CD4-positive, alpha-beta T cell (primary cell): ENCODE data around the gene ERI3. TPM values are rescaled to one million over a fixed set of nuclear protein-coding genes. Genes with fewer than 3 reads are reported as not detected.

Source experiments
- ATAC-seq: fragments of 200-7000 bp; cut with Tn5 transposase; one replicate; pipeline ENCODE4 v1.10.0; 2022; ENCODE audit warnings: mild to moderate bottlenecking; ENCODE audit not compliant: poor library complexity
- CTCF ChIA-PET: fragments of 350-600 bp; sonication (Branson Sonifier 250); formaldehyde crosslinking; loops from one replicate; lab custom pipeline; 2021; ENCODE audit warnings: antibody characterized with exemption, inconsistent platforms; lab: Charles Lee
- POLR2A ChIA-PET: fragments of 350-600 bp; sonication (Branson Sonifier 250); formaldehyde crosslinking; loops from one replicate; lab custom pipeline; 2021; ENCODE audit warnings: antibody characterized with exemption, inconsistent platforms; lab: Charles Lee
- DNase-seq, 14 experiments: peaks; one replicate each; pipeline ENCODE4 v3.0.0-alpha.2; 2013 to 2020; ENCODE audit warnings: mixed read lengths in 2 of 14
- H3K27ac ChIP-seq, 2 donors: one replicate each; pipeline versions ENCODE4 v1.5.1 to v1.7.0; 2013; ENCODE audit warnings: low read length in 2 of 2, low read depth in 1 of 2, mild to moderate bottlenecking in 1 of 2
- H3K27me3 ChIP-seq, 2 experiments: 1 replicate in 1 of 2; 2 replicates in 1 of 2; pipeline versions ENCODE4 v1.6.1 to v1.7.0; 2013; ENCODE audit warnings: low read length in 2 of 2, control low read depth in 1 of 2, mild to moderate bottlenecking in 1 of 2, moderate library complexity in 1 of 2; ENCODE audit not compliant: insufficient read depth in 2 of 2, control insufficient read depth in 1 of 2
- H3K36me3 ChIP-seq: one replicate; pipeline ENCODE4 v1.6.1; 2013; ENCODE audit warnings: low read length, control low read depth; ENCODE audit not compliant: insufficient read depth
- H3K4me1 ChIP-seq: one replicate; pipeline ENCODE4 v1.6.1; 2013; ENCODE audit warnings: low read length, control low read depth; ENCODE audit not compliant: insufficient read depth
- H3K4me3 ChIP-seq: one replicate; pipeline ENCODE4 v1.5.1; 2013; ENCODE audit warnings: mild to moderate bottlenecking, low read length, moderate library complexity
- H3K9me3 ChIP-seq, 2 experiments: 1 replicate in 1 of 2; 2 replicates in 1 of 2; pipeline versions ENCODE4 v1.6.1 to v1.7.0; 2013; ENCODE audit warnings: low read length in 2 of 2, mild to moderate bottlenecking in 2 of 2, control low read depth in 1 of 2, moderate library complexity in 1 of 2; ENCODE audit not compliant: control insufficient read depth in 1 of 2, insufficient read depth in 1 of 2
- H3K27ac Mint-ChIP-seq: one replicate; pipeline ENCODE4 v1.8.0; 2020; ENCODE audit warnings: mixed read lengths
- H3K27me3 Mint-ChIP-seq: one replicate; pipeline ENCODE4 v1.8.0; 2021; ENCODE audit warnings: mixed read lengths
- H3K36me3 Mint-ChIP-seq: one replicate; pipeline ENCODE4 v1.8.0; 2021; ENCODE audit warnings: low read depth, mixed read lengths
- H3K4me1 Mint-ChIP-seq: one replicate; pipeline ENCODE4 v1.8.0; 2021; ENCODE audit warnings: low read depth, mixed read lengths
- H3K4me3 Mint-ChIP-seq: one replicate; pipeline ENCODE4 v1.8.0; 2020; ENCODE audit warnings: mild to moderate bottlenecking, mixed read lengths
- H3K9me3 Mint-ChIP-seq: one replicate; pipeline ENCODE4 v1.8.0; 2020; ENCODE audit warnings: mixed read lengths
- intact Hi-C, 2 experiments: fragments of 100-400 bp; cut with DNase I in 1 of 2; cut with micrococcal nuclease in 1 of 2; formaldehyde crosslinking; loops; one replicate each; pipeline versions ENCODE4 v1.15.1 to v1.9.0; 2023 to 2025; cut with DNase I, micrococcal nuclease
- total RNA-seq, 174 experiments: library from RNA in 2 of 174; stranded (reverse) in 2 of 174; gene quantifications; one replicate each; pipeline ENCODE4 v1.2.3 and lab custom pipeline; 2021 to 2026
- TF ChIP-seq, protein P1 (sequence below): fragments of 200-600 bp; IDR thresholded peaks from one replicate; pipeline ENCODE4 v1.8.0; 2022; ENCODE audit warnings: antibody characterized with exemption, mild to moderate bottlenecking

The ERI3 gene
- total RNA-seq, 2 experiments from 2014 or later: 19.7 to 20.7 TPM

GRCh38 chr1:44296806-44297205, 58.3 kb downstream of the ERI3 start:
- POLR2A ChIA-PET: no interaction called here
- H3K36me3 Mint-ChIP-seq: peaks cover 72% of the 10 kb centered on the region
- no peak overlapping the region for H3K4me3 Mint-ChIP-seq
- intact Hi-C loops: no loop called here
- H3K27me3 Mint-ChIP-seq: no peaks in the 10 kb centered on the region
- H3K27ac Mint-ChIP-seq: no peak overlapping the region
- H3K4me1 ChIP-seq: no peaks in the 10 kb centered on the region
- no peaks in the 10 kb centered on the region for H3K9me3 Mint-ChIP-seq
- H3K9me3 ChIP-seq: no peaks in the 10 kb centered on the region
- H3K4me1 Mint-ChIP-seq: no peaks in the 10 kb centered on the region
- TF ChIP-seq, protein P1, sequence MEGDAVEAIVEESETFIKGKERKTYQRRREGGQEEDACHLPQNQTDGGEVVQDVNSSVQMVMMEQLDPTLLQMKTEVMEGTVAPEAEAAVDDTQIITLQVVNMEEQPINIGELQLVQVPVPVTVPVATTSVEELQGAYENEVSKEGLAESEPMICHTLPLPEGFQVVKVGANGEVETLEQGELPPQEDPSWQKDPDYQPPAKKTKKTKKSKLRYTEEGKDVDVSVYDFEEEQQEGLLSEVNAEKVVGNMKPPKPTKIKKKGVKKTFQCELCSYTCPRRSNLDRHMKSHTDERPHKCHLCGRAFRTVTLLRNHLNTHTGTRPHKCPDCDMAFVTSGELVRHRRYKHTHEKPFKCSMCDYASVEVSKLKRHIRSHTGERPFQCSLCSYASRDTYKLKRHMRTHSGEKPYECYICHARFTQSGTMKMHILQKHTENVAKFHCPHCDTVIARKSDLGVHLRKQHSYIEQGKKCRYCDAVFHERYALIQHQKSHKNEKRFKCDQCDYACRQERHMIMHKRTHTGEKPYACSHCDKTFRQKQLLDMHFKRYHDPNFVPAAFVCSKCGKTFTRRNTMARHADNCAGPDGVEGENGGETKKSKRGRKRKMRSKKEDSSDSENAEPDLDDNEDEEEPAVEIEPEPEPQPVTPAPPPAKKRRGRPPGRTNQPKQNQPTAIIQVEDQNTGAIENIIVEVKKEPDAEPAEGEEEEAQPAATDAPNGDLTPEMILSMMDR: no peak
- no peaks in the 10 kb centered on the region for H3K27me3 ChIP-seq
- CTCF ChIA-PET: no interaction called here
- DNase-seq (no peak), ATAC-seq (no peak)
- peaks cover 40% of the 10 kb centered on the region for H3K36me3 ChIP-seq
- H3K4me3 ChIP-seq: no peak overlapping the region
- H3K27ac ChIP-seq: no peak overlapping the region

GRCh38 chr1:44296086-44296485, 59.0 kb downstream of the ERI3 start:
- H3K9me3 Mint-ChIP-seq: no peaks in the 10 kb centered on the region
- POLR2A ChIA-PET: no interaction called here
- no peaks in the 10 kb centered on the region for H3K4me1 Mint-ChIP-seq
- peaks cover 72% of the 10 kb centered on the region for H3K36me3 Mint-ChIP-seq
- H3K27ac Mint-ChIP-seq: no peak overlapping the region
- H3K27me3 Mint-ChIP-seq: no peaks in the 10 kb centered on the region
- CTCF ChIA-PET: no interaction called here
- ATAC-seq (no peak), DNase-seq (no peak)
- Histone ChIP-seq H3K27ac (no peak overlapping the region), H3K9me3 (no peaks in the 10 kb centered on the region), H3K4me3 (no peak overlapping the region), H3K36me3 (peaks cover 40% of the 10 kb centered on the region), H3K4me1 (no peaks in the 10 kb centered on the region), H3K27me3 (no peaks in the 10 kb centered on the region)
- intact Hi-C loops: no loop called here
- TF ChIP-seq, protein P1: no peak
- no peak overlapping the region for H3K4me3 Mint-ChIP-seq

DNA sequence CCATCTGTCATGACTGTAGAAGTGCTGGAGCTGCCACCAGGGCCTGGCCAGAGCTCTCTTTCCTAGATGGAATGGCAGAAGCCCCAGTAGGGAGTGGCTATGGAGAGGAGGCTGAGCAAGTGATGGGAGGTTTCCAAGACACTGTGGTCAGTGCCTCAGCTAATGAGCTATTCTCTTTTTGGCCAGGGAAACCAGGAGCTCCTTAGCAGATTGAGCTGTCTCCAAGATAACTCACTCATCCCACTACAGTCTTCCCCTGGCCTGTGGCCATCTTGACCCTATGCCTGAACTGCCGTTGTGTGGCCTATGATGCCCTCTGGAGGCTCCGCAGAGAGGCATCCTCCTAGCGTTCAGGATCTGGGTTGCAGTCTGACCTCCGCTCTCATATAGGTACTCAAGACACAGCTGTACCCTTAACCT, 60.5 kb downstream of the ERI3 start:
- CTCF ChIA-PET: no interaction called here
- peaks cover 40% of the 10 kb centered on the region for H3K36me3 ChIP-seq
- intact Hi-C loops: no loop called here
- Mint-ChIP-seq H3K9me3 (no peaks in the 10 kb centered on the region), H3K4me3 (no peak overlapping the region), H3K27ac (no peak overlapping the region), H3K27me3 (no peaks in the 10 kb centered on the region), H3K4me1 (no peaks in the 10 kb centered on the region), H3K36me3 (peaks cover 79% of the 10 kb centered on the region)
- ATAC-seq (no peak), DNase-seq (no peak)
- no peak overlapping the region for H3K4me3 ChIP-seq
- no peak overlapping the region for H3K27ac ChIP-seq
- H3K4me1 ChIP-seq: no peaks in the 10 kb centered on the region
- no peaks in the 10 kb centered on the region for H3K27me3 ChIP-seq
- H3K9me3 ChIP-seq: no peaks in the 10 kb centered on the region
- TF ChIP-seq, protein P1: no peak
- POLR2A ChIA-PET: interaction anchor here (1.4 kb wide), 1 partner anchor 11 kb away, joined by 7 read pairs; no protein-coding TSS in a partner anchor
